Activated T-cell treated with anti-CD3 and anti-CD28 coated beads, Interleukin-2, amount 50 U/mL, for 48 hours (primary cell): Measurements from ENCODE around the gene CLPTM1L.
"Not testable (repeated sequence)": the region's sequence is repeated elsewhere in the genome, so short reads cannot be mapped to it uniquely, and the experiment has no call there.

ENCODE experiments used
- DNase-seq, 2 experiments: peaks; one replicate each; pipeline ENCODE4 v3.0.0-alpha.2; 2020

CLPTM1L gene

GRCh38 chr5:1380011-1380817 is 35.3 kb upstream of the CLPTM1L start:
- peak; percentile 66 to 75 for DNase-seq

DNA sequence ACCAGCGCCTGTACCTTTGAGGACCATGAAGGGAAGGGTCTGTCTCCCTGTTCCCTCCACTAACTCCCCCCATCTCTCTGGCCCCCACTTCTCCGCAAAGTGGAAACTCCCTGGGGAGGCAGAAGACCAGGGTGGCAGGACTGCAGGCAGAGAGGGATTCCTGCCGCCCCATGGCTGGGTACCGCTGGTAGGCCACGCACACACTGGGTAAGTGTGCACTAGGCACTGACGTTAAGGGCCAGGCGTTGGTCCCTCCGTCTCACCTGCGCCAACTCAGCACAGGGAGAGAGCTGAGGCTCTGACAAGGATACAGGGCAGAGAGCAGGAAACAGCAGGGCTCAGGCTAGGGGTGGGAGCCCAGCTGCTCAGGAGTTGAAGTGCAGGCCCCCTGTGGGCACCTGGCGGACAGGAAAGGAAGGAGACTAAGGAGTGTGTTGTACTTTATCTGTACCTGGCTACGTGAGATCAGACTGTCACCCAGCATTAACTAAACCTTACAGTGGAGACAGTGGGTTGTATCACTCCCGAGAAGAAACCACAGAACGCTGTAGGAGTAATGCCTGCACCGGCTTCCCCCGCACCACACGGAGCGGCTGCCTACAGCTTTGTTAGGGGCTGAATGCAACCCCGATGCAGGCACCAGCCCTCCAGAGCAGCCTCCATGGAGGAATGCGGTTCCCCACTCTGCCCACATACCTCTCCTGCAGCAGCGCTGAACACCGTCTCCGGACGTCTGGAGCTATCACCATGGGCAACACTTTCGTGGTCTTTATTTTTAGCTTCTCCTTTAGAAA is 34.2 kb upstream of the CLPTM1L start:
- DNase-seq: no peak

- DNase-seq: no peak
These were observed 33.2 kb upstream of the CLPTM1L start for GRCh38 chr5:1378096-1378495.

DNA sequence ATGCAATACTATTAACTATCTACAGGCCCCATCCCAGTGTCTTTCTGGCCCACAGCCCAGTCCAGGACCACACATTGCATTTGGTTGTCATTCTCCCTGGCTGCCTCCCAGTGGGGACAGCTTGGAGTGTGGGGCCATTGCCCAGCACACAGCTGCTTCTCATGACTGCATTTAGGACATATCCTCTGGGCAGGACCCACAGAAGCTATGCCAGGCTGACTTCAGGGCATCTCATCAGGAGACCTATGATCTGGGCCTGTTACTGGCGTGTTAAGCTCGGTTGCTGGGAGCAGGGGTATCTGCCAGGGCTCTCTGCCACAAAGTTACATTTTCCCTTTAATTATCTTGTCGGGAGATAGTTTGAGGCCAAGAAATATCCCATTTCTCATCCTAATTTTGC is 32.1 kb upstream of the CLPTM1L start:
- no peak for DNase-seq

- DNase-seq: no peak
These were observed 31.2 kb upstream of the CLPTM1L start for GRCh38 chr5:1375871-1376810.

GRCh38 chr5:1374679-1375055 is 29.8 kb upstream of the CLPTM1L start:
- no peak for DNase-seq

DNA sequence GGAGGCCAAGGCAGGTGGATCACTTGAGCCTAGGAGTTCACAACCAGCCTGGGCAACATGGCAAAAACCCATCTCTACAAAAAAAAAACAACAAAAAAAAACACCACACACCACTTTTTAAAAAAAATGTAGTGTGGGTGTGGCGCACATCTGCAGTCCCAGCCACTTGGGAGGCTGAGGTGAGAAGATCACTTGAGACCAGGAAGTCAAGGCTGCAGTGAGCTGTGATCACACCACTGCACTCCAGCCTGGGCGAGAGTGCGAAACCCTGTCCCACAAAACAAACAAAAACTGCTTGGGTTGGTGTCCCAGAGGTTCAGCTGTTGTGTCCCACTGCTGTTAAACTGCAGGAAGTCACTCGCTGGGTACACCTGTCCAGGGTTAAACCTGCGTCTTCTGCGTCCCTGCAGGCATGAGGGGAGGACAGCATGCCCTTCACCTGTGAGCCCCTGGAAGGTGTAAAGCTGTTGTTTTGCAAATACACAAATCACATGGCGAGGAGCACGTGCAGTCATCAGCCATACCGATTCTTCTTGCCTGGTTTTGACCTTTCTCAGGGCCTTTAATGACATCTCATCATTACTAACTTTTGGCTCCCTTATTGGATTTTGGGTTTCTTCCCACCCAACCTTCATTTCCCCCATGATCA is 29.3 kb upstream of the CLPTM1L start:
- no peak for DNase-seq

- DNase-seq: not testable (repeated sequence)
These were observed 27.1 kb upstream of the CLPTM1L start for GRCh38 chr5:1371972-1372342.

DNA sequence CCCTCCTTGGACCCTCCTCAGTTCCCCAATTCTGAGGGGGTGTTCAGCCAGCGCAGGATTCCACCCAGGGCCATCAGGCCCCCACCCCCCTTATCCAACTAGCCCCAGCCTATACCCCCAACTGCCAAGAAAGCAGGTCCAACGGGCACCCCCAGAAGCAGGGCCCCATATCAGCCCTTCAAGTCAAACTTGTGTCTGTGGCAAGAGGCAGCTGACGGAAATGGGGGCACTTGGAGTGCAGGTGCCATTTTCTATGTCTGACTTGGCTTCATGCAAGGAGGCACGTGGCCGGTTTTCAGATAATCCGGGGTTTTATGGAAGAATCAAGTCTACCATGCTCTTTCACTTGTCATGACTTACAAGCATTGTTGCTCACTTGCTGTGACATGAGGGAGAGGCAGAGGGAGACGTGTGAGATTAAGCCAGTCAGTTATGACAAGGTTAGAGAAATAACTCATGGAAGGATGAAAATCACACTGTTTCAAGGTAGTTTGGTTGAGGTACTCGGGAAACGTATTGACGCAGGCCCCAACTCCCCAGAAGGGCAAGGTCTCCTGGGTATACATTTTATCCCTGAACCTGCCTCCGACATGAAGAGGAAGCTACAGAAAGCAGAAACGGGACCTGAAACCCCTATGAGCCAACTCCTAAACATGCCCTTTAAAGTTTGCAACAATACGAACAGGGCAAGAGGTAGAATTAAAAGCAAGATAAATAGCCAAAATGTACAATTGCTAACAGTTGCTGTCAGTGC is 26.5 kb upstream of the CLPTM1L start:
- no peak for DNase-seq

DNA sequence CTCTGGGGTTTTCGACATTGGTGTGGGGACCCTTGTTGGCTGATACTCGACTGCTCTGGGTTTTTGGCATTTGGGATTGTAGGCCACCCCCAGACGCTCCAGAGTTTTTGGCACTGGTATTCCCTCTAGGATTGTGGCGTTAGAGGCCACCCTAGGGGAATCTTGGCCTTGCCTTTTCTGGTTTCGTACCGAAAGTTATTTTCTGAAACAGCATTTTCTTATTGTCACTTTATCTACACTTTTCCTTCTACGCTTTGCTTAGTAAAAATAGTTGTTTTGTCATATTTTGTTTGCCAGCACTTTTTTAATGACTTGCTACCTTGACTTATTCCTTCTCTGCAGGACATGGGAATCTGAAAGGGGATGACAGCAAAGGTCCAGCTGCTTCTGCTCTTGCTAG is 25.1 kb upstream of the CLPTM1L start:
- DNase-seq: no peak

DNA sequence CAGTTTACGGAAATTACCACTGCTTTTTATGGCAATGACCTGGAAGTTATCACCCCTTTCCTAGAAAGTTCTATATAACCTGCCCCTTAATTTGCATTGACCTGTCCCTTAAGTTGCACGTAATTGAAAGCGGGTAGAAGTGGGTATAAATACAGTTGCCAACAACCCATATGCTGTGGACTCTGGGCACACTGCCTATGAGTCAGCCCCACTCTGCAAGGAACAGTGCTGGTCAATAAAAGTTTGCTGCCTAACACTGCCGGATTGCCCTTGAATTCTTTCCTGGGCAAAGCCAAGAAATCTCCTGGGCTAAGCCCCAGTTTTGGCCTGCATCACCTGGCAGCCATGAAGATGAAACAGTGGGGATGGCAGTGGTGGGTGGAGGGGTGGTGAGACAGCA is 23.9 kb upstream of the CLPTM1L start:
- DNase-seq: no peak

DNA sequence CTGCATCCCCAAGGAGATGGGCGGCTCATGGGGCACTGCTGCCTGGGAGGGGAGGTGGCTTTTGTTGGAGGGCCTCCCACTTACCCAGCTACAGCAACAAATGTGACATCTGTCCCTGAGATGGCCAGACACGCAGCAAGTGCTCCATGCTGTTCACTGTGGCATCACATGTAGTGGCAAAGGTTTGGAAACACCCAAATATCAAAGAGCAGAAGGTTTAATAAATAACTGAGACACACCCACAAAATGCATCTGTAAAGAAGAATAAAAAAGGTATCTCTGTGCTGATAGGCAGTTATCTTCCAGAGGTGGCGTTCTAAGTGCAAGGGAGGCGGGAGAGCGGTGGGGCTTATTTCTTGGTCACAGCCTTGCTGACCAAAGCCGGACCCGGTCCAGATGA is 23.3 kb upstream of the CLPTM1L start:
- no peak for DNase-seq

- no peak for DNase-seq
These were observed 22.2 kb upstream of the CLPTM1L start for GRCh38 chr5:1367149-1367548.

DNA sequence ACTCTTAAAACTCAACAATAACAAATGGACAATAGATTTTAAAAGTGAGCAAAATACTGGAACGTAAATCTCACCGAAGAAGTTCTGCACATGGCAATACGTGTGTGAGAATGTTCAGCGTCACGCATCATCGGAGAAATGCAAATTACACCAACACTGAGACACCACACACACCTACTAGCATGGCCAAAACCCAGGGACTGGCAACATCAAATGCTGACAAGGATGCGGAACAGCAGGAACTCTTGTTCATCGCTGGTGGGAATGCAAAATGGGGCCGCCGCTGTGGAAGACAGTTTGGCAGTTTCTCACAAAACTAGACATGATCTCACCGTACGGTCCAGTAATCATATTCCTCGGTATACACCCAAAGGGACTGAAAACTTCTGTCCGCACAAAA is 21.6 kb upstream of the CLPTM1L start:
- no peak for DNase-seq

GRCh38 chr5:1364211-1364610 is 19.3 kb upstream of the CLPTM1L start:
- no peak for DNase-seq

- no peak for DNase-seq
These were observed 18.7 kb upstream of the CLPTM1L start for GRCh38 chr5:1363581-1363980.

GRCh38 chr5:1363160-1363559 is 18.3 kb upstream of the CLPTM1L start:
- no peak for DNase-seq

DNA sequence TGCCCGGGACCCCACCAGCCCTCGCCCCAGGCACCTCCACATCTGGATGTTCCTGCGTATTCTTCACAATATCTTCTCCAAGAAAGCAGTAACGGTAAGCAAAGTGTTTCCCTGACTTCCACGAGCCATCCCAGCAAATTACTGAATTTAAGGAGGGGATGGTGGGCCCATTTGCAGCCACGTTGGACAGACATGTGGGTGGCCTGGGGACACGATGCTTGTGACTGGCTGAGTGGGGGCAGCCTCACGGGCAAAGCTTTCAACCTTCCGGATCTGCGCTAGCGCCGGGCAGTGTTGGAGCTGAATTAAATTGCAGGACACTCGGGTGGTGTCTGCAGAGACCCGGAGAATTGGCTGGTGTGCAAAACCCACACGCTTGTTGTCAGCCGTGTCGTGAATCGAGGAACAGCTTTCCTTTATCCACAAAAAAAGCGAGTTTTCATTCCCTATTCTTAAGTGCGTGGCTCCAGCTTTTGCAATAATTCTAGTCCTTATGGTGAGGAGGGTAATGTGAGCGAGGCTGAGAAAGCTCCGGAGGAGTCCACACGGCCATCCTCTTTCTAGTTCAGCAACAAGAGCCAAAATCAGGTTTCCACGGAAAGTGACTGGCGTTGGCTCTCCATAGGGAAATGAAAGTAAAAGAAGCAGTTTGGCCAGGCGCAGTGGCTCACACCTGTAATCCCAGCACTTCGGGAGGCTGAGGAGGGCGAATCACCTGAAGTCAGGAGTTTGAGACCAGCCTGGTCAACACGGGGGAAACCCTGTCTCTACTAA is 17.5 kb upstream of the CLPTM1L start:
- DNase-seq: no peak

DNA sequence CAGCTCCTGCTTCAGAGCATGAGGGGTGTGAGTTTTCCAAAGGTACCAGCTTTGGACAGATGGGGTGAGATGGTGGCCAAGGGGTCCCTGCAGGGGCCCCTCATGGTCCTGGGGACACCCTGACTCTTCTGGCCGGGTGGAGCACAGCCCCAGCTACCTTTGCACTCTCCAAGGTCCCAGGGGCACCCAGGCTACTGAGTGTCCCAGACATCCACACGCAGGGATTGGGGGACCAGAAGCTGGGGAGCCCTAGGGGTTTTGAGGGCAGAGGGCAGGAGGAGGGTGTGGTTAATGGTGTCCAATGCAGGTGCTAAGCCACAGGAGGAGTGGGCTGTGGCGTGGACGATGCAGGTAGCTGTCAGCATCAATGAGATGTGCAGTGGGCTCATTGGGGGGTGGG is 16.0 kb upstream of the CLPTM1L start:
- DNase-seq: no peak

DNA sequence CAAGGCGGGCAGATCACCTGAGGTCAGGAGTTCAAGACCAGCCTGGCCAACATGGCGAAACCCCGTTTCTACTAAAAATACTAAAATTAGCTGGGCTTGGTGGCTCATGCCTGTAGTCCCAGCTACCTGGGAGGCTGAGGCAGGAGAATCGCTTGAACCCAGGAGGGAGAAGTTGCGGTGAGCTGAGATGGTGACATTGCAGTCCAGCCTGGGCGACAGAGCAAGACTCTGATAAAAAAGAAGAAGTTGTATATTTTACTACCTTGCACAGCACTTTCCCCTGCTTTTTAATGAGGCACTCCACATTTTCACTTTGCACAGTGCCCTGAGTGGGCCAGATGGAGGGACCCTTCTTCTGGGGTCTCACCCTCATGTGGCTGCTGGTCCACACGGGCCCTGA is 15.5 kb upstream of the CLPTM1L start:
- DNase-seq: not testable (repeated sequence)

DNA sequence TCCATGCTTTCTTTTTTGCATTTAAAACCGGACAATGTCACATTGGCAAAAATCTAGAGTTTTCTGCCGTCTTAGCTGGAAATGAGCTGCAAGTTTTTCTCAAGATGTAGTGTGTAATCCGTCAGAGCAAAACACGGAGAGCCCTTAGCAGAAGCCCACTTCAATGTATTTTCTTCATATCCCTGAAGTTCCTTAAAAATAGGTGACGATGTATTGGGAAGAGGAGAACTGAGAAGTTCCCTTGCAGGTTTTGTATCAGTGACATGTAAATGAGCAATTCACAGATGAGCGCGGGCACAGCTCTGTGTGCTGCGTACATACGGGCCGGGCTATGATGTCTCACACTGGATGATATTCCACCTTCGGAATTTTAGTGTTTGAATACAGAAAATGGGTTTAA is 14.8 kb upstream of the CLPTM1L start:
- no peak for DNase-seq
